Measurements from ENCODE around the gene ABHD1. TPM values are rescaled to one million over a fixed set of nuclear protein-coding genes. Genes with fewer than 3 reads are reported as not detected.

ABHD1 gene
- polyA plus RNA-seq, 1 donor from 2014 or later: not detected

DNA sequence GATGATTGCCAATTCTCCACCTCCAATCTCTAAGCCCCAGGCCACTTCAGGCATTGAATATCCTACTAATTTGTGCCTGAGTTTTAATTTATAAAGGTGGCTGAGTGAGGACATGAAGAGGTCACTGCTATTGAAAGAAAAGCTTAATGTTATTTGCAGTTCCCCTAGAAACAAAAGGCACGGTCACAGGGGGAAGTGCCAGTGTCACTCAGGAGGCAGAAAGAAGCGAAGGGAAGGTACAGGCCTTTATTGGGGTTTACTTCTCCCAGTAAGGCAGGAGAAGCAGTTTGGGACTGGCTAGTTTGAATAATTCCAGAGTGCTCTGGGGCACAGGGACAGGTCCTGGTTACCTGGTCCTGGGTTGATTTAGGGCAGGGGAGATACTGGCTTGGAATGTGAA, 1.7 kb upstream of the ABHD1 start:
- H3K4me3 ChIP-seq (ENCODE audit: low read length): no peak overlapping the region
- H3K36me3 ChIP-seq (ENCODE audit: insufficient read depth, low read length): no peaks in the 10 kb centered on the region
- no peaks in the 10 kb centered on the region for H3F3A ChIP-seq (ENCODE audit: insufficient read depth, low read length, poor library complexity, severe bottlenecking)
- H3K9ac ChIP-seq (ENCODE audit: low read length): no peak overlapping the region
- TF ChIP-seq TAF1 (IDR thresholded peaks at IDR 0.05; ENCODE audit: low read depth) (no peak), MXI1 (conservative IDR thresholded peaks at IDR 0.05; ENCODE audit: poor library complexity, severe bottlenecking) (no peak), EP300 (conservative IDR thresholded peaks at IDR 0.05; ENCODE audit: poor library complexity, severe bottlenecking) (no peak), POLR2AphosphoS5 (IDR thresholded peaks at IDR 0.05) (no peak), SMC3 (conservative IDR thresholded peaks at IDR 0.05; ENCODE audit: poor library complexity) (no peak), EZH2 (IDR thresholded peaks at IDR 0.05; ENCODE audit: borderline replicate concordance, insufficient read depth, low read length, poor library complexity, severe bottlenecking) (no peak), RAD21 (conservative IDR thresholded peaks at IDR 0.05) (no peak)
- TF ChIP-seq, protein P1, sequence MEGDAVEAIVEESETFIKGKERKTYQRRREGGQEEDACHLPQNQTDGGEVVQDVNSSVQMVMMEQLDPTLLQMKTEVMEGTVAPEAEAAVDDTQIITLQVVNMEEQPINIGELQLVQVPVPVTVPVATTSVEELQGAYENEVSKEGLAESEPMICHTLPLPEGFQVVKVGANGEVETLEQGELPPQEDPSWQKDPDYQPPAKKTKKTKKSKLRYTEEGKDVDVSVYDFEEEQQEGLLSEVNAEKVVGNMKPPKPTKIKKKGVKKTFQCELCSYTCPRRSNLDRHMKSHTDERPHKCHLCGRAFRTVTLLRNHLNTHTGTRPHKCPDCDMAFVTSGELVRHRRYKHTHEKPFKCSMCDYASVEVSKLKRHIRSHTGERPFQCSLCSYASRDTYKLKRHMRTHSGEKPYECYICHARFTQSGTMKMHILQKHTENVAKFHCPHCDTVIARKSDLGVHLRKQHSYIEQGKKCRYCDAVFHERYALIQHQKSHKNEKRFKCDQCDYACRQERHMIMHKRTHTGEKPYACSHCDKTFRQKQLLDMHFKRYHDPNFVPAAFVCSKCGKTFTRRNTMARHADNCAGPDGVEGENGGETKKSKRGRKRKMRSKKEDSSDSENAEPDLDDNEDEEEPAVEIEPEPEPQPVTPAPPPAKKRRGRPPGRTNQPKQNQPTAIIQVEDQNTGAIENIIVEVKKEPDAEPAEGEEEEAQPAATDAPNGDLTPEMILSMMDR (IDR thresholded peaks at IDR 0.05; ENCODE audit: poor library complexity, severe bottlenecking): no peak
- TF ChIP-seq, protein P2, sequence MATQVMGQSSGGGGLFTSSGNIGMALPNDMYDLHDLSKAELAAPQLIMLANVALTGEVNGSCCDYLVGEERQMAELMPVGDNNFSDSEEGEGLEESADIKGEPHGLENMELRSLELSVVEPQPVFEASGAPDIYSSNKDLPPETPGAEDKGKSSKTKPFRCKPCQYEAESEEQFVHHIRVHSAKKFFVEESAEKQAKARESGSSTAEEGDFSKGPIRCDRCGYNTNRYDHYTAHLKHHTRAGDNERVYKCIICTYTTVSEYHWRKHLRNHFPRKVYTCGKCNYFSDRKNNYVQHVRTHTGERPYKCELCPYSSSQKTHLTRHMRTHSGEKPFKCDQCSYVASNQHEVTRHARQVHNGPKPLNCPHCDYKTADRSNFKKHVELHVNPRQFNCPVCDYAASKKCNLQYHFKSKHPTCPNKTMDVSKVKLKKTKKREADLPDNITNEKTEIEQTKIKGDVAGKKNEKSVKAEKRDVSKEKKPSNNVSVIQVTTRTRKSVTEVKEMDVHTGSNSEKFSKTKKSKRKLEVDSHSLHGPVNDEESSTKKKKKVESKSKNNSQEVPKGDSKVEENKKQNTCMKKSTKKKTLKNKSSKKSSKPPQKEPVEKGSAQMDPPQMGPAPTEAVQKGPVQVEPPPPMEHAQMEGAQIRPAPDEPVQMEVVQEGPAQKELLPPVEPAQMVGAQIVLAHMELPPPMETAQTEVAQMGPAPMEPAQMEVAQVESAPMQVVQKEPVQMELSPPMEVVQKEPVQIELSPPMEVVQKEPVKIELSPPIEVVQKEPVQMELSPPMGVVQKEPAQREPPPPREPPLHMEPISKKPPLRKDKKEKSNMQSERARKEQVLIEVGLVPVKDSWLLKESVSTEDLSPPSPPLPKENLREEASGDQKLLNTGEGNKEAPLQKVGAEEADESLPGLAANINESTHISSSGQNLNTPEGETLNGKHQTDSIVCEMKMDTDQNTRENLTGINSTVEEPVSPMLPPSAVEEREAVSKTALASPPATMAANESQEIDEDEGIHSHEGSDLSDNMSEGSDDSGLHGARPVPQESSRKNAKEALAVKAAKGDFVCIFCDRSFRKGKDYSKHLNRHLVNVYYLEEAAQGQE (IDR thresholded peaks at IDR 0.05; ENCODE audit: borderline replicate concordance): no peak
- H3K27me3 ChIP-seq (ENCODE audit: insufficient read depth, low read depth, low read length): peaks cover 29% of the 10 kb centered on the region
- no peaks in the 10 kb centered on the region for H3K9me2 ChIP-seq (ENCODE audit: insufficient read depth, low read length)
- no peaks in the 10 kb centered on the region for H3K79me2 ChIP-seq (replicated peaks; ENCODE audit: insufficient read depth, low read length)
- H3K9me3 ChIP-seq (ENCODE audit: low read length): no peaks in the 10 kb centered on the region
- no peak overlapping the region for H3K27ac ChIP-seq (ENCODE audit: low read length)
- no peak overlapping the region for H3K4me2 ChIP-seq (ENCODE audit: low read length)
- H4K20me1 ChIP-seq (ENCODE audit: insufficient read depth): no peaks in the 10 kb centered on the region
- H2AFZ ChIP-seq (ENCODE audit: low read depth, low read length): no peak overlapping the region

DNA sequence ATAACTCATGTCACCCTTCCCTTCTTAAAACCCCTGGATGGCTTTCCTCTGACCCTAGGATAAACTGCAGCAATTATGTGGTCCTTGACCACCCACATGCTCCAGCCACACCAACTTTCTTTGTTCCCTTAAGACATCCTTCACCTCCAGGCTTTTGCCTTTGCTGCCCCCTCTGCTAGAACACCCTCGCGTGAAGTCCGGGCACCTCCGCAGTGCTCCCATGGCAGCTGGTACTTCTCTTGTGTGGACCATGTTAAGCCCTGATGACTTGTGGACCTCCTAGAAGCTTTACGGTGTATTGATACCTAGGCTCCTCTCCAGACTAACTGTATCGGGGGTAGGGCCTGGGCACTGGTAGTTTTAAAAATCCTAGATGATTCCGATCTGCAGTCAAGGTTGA, 824 bp upstream of the ABHD1 start:
- H3K79me2 ChIP-seq (replicated peaks; ENCODE audit: insufficient read depth, low read length): no peaks in the 10 kb centered on the region
- no peak overlapping the region for H3K9ac ChIP-seq (ENCODE audit: low read length)
- no peak overlapping the region for H2AFZ ChIP-seq (ENCODE audit: low read depth, low read length)
- H3K4me3 ChIP-seq (ENCODE audit: low read length): no peak overlapping the region
- H3K27ac ChIP-seq (ENCODE audit: low read length): no peak overlapping the region
- TF ChIP-seq EP300 (conservative IDR thresholded peaks at IDR 0.05; ENCODE audit: poor library complexity, severe bottlenecking): no peak
- no peak for TF ChIP-seq MXI1 (conservative IDR thresholded peaks at IDR 0.05; ENCODE audit: poor library complexity, severe bottlenecking)
- TF ChIP-seq POLR2AphosphoS5 (IDR thresholded peaks at IDR 0.05): no peak
- no peak for TF ChIP-seq EZH2 (IDR thresholded peaks at IDR 0.05; ENCODE audit: borderline replicate concordance, insufficient read depth, low read length, poor library complexity, severe bottlenecking)
- TF ChIP-seq SMC3 (conservative IDR thresholded peaks at IDR 0.05; ENCODE audit: poor library complexity): no peak
- TF ChIP-seq, protein P1 (IDR thresholded peaks at IDR 0.05; ENCODE audit: poor library complexity, severe bottlenecking): no peak
- no peak for TF ChIP-seq RAD21 (conservative IDR thresholded peaks at IDR 0.05)
- no peak for TF ChIP-seq TAF1 (IDR thresholded peaks at IDR 0.05; ENCODE audit: low read depth)
- TF ChIP-seq, protein P2 (IDR thresholded peaks at IDR 0.05; ENCODE audit: borderline replicate concordance): no peak
- no peaks in the 10 kb centered on the region for H3K9me3 ChIP-seq (ENCODE audit: low read length)
- H3K36me3 ChIP-seq (ENCODE audit: insufficient read depth, low read length): no peaks in the 10 kb centered on the region
- H4K20me1 ChIP-seq (ENCODE audit: insufficient read depth): no peaks in the 10 kb centered on the region
- H3K9me2 ChIP-seq (ENCODE audit: insufficient read depth, low read length): no peaks in the 10 kb centered on the region
- no peak overlapping the region for H3K4me2 ChIP-seq (ENCODE audit: low read length)
- peaks cover 22% of the 10 kb centered on the region for H3K27me3 ChIP-seq (ENCODE audit: insufficient read depth, low read depth, low read length)
- H3F3A ChIP-seq (ENCODE audit: insufficient read depth, low read length, poor library complexity, severe bottlenecking): no peaks in the 10 kb centered on the region

All from neural cell (in vitro differentiated cells).